GM19240 (cell line): ENCODE measurements around the gene MYCBP.
"Not testable (repeated sequence)": the region's sequence is repeated elsewhere in the genome, so short reads cannot be mapped to it uniquely, and the experiment has no call there.

ENCODE experiments used
- DNase-seq: peaks from one replicate; pipeline ENCODE4 v3.0.0; 2011; ENCODE audit warnings: low spot score; ENCODE audit not compliant: insufficient read length

Gene MYCBP

DNA sequence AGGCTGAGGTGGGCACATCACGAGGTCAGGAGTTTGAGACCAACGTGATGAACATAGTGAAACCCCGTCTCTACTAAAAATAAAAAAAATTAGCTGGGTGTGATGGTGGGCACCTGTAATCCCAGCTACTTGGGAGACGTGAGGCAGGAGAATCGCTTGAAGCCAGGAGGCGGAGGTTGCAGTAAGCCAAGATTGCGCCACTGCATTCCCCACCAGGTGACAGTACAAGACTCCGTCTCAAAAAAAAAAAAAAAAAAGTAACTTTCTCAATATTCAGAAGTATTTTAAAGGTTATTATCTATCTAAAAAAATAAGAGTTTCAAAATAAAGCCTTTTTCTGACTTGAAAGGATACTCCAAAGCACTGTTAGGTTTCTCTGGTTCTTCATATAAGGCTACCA, 5.9 kb downstream of the MYCBP start:
- no peak for DNase-seq

DNA sequence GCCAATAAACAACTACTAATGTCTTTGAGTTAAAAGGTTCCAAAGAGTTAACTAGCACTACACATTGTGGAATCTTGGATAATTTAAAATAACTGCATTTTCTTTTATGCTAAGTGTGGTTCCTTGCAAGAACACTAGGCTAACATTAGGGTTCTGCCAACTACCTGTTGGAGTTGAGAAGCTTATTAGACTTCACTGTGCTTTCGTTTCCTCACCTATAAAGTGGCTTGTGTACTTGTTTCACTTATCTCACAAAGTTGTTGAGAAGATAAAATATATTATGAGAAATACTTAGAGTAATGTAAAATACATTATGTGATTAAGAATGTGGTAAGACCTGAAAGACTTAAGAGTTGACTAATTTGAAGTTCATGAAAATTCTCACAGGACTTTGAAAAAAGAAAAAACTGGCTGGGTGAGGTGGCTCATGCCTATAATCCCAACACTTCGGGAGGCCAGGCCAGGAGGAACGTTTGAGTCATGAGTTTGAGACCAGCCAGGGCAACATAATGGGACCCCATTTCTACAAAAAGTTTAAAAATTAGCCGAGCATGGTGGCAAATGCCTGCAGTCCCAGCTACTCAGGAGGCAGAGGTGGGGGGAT, 7.9 kb downstream of the MYCBP start:
- DNase-seq: no peak

DNA sequence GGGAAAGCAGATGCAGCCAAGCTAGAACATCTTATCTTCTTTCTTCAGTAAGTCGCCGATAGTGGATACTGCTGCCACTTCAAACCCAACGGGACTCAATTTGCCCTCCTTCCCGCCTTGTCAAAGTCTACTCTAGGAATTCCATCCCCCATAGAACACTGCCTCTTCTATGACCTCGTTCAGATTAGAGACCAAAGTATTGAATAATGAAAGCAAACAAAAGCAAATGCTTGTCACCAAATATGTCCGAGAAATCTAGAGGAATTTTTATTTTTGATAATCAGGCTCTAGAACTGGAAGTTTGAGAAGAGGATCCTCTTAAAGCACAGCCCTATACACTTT, 12.7 kb downstream of the MYCBP start:
- DNase-seq: no peak

DNA sequence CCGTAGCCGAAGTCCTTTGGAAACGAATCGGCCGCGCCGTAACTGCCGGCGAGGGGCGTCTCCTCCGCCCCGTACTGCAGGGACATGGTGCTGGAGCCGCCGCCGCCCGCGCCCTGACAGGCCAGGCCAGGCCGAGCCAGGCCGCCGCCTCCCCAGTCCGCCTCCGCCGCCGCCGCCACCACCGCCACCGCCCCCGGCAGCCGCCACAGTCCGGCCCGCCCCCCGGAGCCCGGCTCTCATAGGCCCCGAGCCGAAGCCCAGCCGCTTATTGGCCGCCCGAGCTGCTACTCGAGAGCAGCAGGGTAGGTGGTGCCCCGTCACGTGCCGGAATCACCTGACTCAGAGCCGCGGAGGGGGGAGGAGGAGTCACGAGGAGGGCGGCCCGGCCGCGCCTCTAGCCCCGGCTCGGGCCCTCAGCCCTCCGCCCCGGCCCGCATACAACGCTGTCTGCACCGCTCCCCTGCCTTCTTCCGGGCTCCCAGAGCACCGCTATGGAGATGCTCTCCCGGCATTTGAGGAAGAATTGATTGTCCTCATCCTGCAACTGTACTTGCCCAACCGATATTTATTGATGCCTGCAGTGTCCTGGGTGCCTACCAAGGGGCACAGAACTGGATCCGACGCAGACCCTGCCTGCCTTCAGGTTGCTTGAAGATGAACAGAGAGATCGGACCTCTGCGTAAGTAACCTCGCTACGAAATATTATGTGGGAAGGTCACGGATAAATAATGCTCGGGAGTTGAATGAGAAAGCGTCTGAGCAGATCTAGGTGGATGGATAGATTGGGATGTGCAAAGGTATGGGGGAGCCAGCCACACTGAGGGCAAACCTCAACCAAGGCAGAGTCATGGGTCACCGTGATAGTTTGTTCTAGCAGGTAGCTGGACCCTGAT, 13.3 kb downstream of the MYCBP start, which contains the start of gene RRAGC:
Gene RRAGC, minus strand, starts transcription at position 212 of the 893 bp plus-strand sequence. Its CDS starts 126 bp downstream, at position 86.
- peak; percentile 95 for DNase-seq

DNA sequence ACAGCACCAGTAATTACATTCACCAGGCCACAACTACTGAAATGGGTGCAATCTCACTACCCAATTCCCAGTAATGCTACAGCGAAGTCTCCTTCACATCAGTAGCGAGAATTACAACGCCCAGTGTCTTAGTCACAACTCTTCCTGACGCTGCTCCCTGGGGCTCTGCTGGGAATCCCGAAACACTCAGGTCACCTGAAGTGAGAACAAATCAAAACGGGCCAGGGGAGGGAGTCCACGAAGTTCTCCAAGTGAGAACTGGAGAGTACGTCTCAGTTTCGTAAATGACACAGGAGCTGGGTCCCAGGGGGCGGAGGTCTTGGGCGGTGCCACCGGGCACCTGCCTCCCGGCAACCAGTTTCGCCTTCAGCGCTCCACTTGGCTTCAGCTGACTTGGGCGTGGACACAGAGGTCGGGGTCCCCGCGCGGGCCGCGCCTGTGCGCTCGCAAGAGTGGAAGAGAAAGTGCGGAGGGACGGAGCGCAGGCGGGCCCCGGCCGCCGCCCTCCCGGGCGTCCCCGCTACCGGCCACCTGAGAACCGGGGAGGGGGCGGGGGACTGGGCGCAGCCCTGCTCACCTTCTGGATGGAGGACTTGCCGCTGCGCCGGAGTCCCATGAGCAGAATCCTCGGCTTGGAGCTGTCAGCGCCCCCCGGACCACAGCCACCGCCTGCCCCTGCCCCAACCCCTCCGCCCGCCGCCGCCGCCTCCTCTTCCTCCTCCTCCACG, 14.2 kb downstream of the MYCBP start:
- DNase-seq: no peak

DNA sequence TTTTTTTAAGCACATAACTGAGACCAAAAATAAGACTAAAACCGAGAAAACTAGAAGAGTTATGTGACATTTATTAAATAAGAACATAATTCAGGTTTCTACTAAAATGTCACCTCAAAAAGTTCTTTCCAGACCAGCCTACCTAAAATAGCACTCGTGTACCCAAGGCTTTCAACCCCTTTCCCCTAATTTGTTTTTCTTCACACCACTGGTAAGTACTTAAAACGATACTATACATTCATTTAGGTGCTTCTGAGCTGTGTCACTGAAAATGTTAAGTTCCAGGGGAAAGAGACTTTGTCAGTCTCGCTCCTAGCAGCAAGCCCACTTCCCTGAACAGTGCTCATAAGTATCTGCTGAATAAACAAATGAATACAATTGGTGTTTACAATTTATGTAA, 20.4 kb downstream of the MYCBP start:
- no peak for DNase-seq

DNA sequence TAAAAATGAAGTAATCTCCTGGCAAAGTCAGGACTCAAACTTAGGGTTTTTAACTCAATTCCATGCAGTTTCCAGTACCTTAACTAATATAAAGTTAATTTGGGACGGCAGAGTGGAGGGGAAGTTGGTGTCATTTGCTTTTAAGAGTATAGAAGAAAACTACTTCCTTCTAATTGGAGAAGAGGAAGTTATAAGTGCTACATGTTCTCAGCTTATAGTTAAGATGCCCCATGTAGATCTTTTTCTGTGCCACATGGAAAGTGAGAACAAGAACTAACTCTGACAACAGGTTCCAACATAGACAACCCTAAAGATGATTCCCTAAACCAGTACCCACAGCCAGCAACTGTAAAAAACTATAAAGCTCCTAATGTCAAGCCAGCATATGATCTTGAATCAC, 25.1 kb downstream of the MYCBP start:
- DNase-seq: no peak

DNA sequence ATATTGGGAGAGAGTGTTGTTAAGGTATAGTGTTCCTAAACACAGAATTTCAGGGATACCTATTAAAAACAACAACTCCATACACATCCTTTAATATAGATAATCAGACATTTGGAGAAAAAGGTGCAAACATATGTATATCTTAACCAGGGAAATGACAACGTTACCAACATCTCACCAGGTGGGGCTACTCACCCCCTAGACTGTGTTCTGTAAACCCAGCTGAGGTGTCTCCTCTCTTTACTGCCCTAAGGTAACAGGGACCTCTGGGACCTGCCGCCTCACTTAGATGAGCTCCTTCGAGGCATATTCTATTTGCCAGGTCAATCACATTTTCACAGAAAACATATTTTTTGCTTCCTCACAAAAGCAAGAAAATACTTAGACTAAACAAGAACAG, 26.9 kb downstream of the MYCBP start:
- no peak for DNase-seq

DNA sequence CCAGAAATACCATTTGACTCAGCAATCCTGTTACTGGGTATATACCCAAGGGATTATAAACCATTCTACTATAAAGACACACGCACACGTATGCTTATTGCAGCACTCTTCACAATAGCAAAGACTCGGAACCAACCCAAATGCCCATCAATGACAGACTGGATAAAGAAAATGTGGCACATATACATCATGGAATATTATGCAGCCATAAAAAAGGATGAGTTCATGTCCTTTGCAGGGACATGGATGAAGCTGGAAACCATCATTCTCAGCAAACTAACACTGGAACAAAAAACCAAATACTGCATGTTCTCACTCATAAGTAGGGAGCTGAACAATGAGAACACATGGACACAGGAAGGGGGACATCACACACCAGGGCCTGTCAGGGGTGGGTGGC, 28.1 kb downstream of the MYCBP start:
- DNase-seq: not testable (repeated sequence)

DNA sequence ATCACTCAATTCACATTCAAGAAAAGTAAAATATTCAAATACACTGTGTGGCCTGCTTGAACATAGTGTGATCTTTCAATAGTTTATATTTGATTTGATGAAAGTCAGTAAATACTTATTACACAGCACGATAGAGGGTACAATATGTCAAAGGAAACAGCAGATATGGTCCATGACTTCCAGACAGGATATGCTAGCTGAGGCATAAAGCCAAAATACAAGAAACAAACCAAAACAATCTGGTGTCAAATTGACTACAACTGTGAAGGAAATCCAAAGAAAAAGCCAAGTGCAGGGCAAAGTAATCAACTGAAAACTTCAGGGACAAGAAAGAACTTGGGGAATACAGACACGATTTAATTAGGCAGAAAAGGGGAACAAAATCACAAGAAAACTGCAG, 32.9 kb downstream of the MYCBP start:
- no peak for DNase-seq

DNA sequence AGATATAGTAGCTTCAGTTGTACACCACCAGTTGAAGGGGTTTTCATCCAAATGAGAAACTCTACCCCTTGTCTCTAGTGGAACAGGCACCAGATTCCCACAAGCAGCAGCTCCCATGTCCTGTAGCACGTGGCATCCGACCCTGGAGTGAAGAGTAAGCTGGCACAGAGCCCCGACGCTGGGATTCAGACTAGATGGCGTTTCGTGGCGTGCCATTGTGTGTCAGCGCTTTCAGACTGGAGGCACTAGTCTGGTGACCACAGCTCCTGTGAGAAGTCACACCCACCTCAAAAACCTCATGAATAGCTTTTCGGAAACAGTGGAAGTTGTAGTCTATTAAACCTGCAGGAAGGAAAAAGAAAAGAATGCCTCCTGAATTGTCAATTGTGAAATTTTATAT, 33.8 kb downstream of the MYCBP start:
- DNase-seq: no peak

DNA sequence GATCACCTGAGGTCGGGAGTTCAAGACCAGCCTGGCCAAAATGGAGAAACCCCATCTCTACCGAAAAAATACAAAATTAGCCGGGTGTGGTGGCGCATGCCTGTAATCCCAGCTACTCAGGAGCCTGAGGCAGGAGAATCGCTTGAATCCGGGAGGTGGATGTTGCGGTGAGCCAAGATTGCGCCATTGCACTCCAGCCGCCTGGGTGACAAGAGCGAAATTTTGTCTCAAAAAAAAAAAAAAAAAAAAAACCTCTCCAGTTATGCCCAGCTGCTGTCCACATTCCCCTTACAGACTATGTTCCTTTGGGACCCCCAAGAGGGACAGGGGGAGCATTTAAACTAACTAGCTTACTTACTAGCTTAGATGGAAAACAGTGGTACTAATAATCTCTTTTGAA, 36.8 kb downstream of the MYCBP start:
- not testable (repeated sequence) for DNase-seq

DNA sequence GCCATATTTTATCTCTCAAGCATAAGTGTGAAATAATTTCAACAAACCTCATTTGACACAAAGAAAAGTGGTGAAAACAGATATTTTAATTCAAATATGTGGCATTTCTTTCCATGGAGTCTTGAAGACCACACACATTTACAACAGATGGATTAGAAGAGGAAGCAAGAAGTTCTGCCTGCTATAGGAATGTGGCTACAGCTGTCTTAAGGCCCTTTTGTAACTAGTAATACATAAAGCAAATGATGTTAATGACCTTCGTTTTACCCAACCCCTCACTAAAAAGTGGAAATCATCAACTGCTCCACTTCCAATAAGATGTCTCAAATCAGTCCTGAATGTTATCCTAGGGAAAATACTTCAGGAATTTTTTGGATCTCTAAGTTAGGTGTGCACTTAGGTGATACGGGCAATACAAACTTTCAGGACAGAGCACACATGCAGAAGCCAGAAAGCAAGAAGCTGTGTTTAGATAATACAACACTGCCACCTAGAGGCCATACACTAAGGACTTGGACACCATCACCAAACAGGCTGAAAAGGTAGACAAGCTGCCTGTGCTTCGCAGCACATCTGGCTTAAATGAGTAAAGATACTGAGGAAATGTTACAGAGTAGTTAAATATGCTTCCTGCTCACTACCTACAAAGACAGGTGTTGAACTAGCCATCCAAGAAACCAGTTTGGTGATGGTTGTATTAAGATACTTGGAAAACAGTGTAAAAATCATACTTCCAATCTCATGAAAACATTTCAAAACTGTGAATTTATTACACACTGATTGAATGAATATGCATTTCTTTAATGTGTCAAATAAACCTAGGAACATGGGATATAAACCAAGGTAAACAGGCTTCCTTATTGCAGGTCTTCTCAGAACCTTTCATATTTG, 38.0 kb downstream of the MYCBP start:
- DNase-seq: peak; percentile 67

DNA sequence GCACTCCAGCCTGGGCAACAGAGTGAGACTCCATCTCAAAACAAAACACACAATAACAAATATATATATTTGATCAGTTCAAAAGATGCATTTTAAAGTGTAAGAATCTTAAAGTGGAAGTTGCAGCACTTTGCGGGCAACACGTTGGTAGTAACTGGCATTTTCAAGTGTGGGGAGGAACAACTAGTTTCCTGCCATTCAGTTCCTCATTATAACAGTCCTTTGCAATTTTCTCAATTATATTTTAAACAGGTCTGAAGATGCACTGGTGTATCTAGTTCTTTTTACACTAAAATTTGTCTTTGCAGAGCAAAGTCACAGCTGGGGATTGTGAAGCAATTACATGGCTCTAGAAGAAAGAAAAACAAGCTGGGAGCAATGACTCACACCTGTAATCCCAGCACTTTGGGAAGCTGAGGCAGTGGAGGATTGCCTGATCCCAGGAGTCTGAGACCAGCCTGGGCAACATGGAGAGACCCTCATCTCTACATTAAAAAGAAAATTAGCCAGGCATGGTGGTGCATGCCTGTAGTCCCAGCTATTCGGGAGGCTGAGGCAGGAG, 38.8 kb downstream of the MYCBP start:
- DNase-seq: no peak

DNA sequence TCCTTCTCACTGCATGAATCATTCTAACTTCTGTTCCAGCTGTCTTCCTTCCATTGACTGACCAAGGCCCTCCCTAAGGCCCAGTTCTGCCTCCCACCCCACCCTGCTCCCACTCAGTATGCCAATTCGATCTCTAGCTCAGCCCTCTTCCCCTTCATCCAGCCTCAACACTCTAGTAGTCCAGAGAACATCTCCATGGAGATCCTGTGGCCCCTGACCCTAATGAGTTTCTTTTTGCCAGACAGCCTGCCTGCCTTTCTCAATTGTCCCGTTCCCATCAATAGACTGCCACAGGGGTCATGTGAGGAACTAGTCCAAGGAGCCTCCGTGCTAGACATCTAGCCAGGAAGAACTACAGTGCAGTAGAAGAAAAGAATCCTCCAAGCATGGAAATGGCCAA, 40.0 kb downstream of the MYCBP start:
- DNase-seq: no peak

DNA sequence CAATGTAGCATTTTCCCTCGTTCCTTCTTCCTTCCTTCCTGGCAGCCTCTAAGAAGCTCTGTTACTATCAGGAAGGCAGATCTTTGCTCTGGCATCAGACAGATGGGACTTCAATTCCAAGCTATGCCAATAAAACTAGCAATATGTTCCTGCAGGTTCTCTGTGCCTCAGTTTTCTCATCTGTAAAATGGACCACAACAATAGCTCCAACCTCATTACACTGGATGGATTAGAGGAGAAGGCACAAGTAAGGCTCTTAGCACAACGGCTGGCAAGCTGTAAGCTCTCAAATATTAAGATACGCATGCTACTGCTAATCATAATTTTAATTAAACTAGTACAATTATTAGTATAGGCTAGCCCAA, 40.8 kb downstream of the MYCBP start:
- DNase-seq: no peak

DNA sequence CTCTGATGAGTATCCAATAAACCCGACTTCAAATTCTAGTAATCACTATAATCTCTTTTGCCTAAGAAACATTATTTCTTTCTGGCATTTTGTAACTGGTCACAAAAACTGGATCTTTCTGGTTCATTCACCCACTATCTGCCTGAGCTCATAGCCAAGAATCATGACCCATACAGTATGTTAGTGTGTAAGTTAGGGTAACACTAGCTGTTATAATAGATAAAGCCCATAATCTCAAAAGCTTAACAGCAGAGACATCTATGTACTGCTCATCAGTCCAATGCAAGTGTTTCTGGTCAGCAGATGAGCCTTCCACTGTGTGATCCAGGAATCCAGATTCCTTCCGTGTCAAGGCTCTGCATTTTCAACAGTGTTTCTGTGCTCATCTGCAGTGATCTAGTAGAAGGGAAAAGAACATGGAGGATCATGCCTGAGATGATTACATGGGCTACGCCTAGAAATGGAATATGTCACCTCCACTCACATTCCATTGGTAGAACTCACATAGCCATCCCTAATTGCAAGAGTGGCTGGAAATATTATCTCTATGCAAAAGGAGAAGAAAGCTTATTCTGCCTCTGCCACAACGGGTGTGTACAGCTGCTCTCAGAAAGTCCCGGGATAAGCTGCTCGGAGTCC, 41.3 kb downstream of the MYCBP start:
- no peak for DNase-seq

DNA sequence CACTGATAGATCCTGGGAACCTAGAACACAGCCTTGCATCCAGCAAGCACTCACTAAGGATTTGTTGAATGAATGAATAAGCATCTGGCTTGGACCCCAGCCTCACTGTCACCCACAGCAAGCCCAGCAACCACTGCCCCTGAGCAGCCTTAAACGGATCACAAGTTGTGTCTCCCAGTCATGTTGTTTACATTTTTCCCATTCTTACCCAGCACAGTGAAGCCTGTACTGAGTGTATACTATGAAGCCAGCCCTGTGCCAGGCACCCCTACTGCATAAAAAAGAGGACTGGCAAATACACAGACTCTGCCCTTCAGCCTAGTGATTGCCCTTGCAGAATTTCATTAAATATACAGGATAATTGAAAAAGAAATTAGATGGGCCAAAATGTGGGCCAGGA, 43.8 kb downstream of the MYCBP start:
- DNase-seq: no peak

DNA sequence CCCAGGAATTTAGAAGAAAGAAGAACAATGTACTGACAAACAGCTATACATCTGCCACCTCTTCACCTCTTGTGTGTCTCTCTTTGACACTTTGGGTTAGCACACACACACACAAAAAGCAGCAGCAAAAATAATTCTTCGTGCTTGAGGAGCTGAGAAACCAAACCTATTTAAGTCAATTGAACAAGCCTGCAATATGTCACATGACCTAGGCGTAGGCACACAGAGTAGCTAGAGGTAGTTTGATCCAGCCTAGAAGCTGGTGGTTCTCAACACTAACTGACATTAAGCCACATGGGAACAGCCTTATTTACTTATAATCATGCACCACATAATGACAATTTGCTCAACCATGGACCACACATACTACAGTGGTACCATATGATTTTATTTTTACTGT, 45.8 kb downstream of the MYCBP start:
- no peak for DNase-seq

DNA sequence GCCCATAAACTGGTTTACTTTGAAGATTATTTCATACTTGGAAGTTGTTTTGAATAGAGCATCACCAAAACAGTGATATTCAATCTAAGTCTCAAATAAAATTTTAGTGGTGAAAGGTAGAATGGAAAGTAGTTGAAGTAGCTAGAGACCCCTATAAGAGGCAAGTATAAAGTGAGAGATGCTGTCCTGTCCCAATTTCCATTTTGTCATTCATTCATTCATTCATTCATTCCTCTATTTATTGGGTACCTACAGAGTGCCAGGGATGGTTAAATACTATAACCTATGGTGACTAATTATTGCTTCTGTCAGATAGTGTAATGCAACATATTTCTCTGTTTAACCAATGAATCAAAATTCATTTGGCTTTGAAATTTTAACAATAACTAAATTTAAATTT, 46.3 kb downstream of the MYCBP start:
- no peak for DNase-seq

DNA sequence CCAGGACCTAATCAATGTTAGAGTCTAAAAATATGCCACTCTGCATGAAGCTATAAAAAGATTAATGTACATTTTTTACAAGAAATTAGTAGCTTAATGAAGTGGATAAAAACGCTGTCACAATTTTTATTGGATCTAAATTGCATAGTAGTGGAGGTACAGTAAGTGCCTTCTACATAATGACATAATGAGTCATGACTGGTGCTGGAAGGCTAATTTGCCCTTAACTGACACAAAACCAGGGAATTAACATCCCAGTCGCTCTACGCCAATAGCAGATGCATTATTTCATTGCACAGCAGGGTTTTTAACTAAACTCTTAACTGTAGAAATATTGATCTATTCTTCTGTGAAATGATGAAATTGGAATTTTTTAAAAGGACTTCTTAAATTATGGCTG, 46.9 kb downstream of the MYCBP start:
- no peak for DNase-seq
